HepG2 (cell line): Measurements from ENCODE around the gene EFCAB13. TPM values are rescaled to one million over a fixed set of nuclear protein-coding genes. Genes with fewer than 3 reads are reported as not detected.

Source experiments
- ATAC-seq: fragments of 200-7000 bp; cut with Tn5 transposase; 3 replicates; pipeline ENCODE4 v1.9.1; 2020; ENCODE audit warnings: mild to moderate bottlenecking, moderate library complexity
- Bru-seq: library from RNA; stranded (reverse); fragments of 400-500 nt; gene quantifications from one replicate; lab custom pipeline; 2021; lab: Mats Ljungman, UMichigan
- BruChase-seq, 2 experiments: library from RNA; stranded (reverse); fragments of 400-500 nt; gene quantifications; one replicate each; lab custom pipeline; 2021; lab: Mats Ljungman, UMichigan
- BruUV-seq: library from RNA; stranded (reverse); fragments of 400-500 nt; replicated peaks from 2 replicates; lab custom pipeline; 2021; lab: Mats Ljungman, UMichigan
- CTCF ChIA-PET: fragments of 300-600 bp; formaldehyde crosslinking; extraction: SDS; loops from one replicate; lab custom pipeline; 2021; ENCODE audit warnings: low total read pairs, inconsistent platforms, low intra/inter-chr PET ratio; lab: Yijun Ruan, JAX
- POLR2A ChIA-PET: fragments of 350-600 bp; sonication (Branson Sonifier 250); formaldehyde crosslinking; loops from one replicate; lab custom pipeline; 2020; ENCODE audit warnings: antibody characterized with exemption, inconsistent platforms; lab: Yijun Ruan, JAX
- DNase-seq: peaks from one replicate; pipeline ENCODE4 v3.0.0-alpha.2; 2015; ENCODE audit warnings: low spot score
- FAIRE-seq: peaks from 3 replicates; lab custom pipeline; 2011; peaks lifted over from hg19 to GRCh38; lab: Jason Lieb, UNC
- H2AFZ ChIP-seq: one replicate; pipeline ENCODE4 v1.6.1; 2011; ENCODE audit warnings: low read length, inconsistent platforms
- H3K27ac ChIP-seq: fragments of 300-600 bp; 3 replicates; pipeline ENCODE4 v1.8.0; 2011; ENCODE audit warnings: mixed run types, mild to moderate bottlenecking, mixed read lengths, low read length, inconsistent platforms; ENCODE audit not compliant: insufficient read depth; ENCODE audit errors: extremely low read length
- H3K27me3 ChIP-seq, 2 experiments: fragments of 200-600 bp in 1 of 2; 2 replicates in 1 of 2; 3 replicates in 1 of 2; pipeline versions ENCODE4 v1.6.0 to v1.8.0; 2011; ENCODE audit warnings: low read length in 2 of 2, mild to moderate bottlenecking in 2 of 2, moderate library complexity in 2 of 2, inconsistent platforms in 1 of 2; ENCODE audit not compliant: insufficient read depth in 2 of 2, control insufficient read depth in 1 of 2
- H3K36me3 ChIP-seq, 2 experiments: fragments of 200-600 bp in 1 of 2; replicated peaks in 1 of 2; 2 replicates in 1 of 2; 3 replicates in 1 of 2; pipeline versions ENCODE4 v1.5.1 to v1.8.0; 2011; ENCODE audit warnings: low read length in 2 of 2, inconsistent platforms in 1 of 2; ENCODE audit not compliant: insufficient read depth in 2 of 2, control insufficient read depth in 1 of 2
- H3K4me1 ChIP-seq: 2 replicates; pipeline ENCODE4 v1.5.1; 2012; ENCODE audit warnings: low read length, inconsistent platforms; ENCODE audit not compliant: insufficient read depth
- H3K4me2 ChIP-seq: 2 replicates; pipeline ENCODE4 v1.6.0; 2011; ENCODE audit warnings: low read depth, low read length, inconsistent platforms
- H3K4me3 ChIP-seq, 3 experiments: fragments of 200-600 bp in 1 of 3; sonication (generic), shearing (Covaris generic) in 1 of 3; replicated peaks in 1 of 3; 2 replicates each; pipeline ENCODE4 v1.5.1; 2011 to 2016; ENCODE audit warnings: low read length in 3 of 3, inconsistent platforms in 2 of 3, low read depth in 2 of 3, mild to moderate bottlenecking in 2 of 3, control low read depth in 1 of 3, mixed read lengths in 1 of 3; ENCODE audit not compliant: insufficient read depth in 1 of 3
- H3K79me2 ChIP-seq: one replicate; pipeline ENCODE4 v1.6.1; 2011; ENCODE audit warnings: low read length, inconsistent platforms; ENCODE audit not compliant: insufficient read depth
- H3K9ac ChIP-seq: 2 replicates; pipeline ENCODE4 v1.6.0; 2011; ENCODE audit warnings: mild to moderate bottlenecking, low read depth, low read length, inconsistent platforms; ENCODE audit not compliant: insufficient read depth
- H3K9me3 ChIP-seq: 2 replicates; pipeline ENCODE4 v1.5.1; 2012; ENCODE audit warnings: mild to moderate bottlenecking, low read length
- H4K20me1 ChIP-seq: 2 replicates; pipeline ENCODE4 v1.6.0; 2011; ENCODE audit warnings: inconsistent platforms, mild to moderate bottlenecking, low read length, moderate library complexity; ENCODE audit not compliant: insufficient read depth
- ATM ChIP-seq: fragments of 450-650 bp; IDR thresholded peaks from 2 replicates; pipeline ENCODE4 v1.7.1; 2017; ENCODE audit warnings: mild to moderate bottlenecking, borderline replicate concordance
- ELF4 ChIP-seq: sonication (generic); formaldehyde crosslinking; IDR thresholded peaks from 2 replicates; pipeline ENCODE4 v1.5.0; 2020; ENCODE audit warnings: missing genetic modification reagents, mild to moderate bottlenecking, moderate library complexity, borderline replicate concordance
- GABPA ChIP-seq, 2 experiments: IDR thresholded peaks; 2 replicates each; pipeline ENCODE4 v1.6.1; 2011 to 2016; ENCODE audit warnings: low read depth in 2 of 2, low read length in 1 of 2, missing biosample characterization in 1 of 2, missing genetic modification characterization in 1 of 2
- GMEB2 ChIP-seq: IDR thresholded peaks from 2 replicates; pipeline ENCODE4 v1.6.1; 2016; ENCODE audit warnings: missing biosample characterization, missing genetic modification reagents, low read depth
- KAT8 ChIP-seq: IDR thresholded peaks from 2 replicates; pipeline ENCODE4 v1.6.1; 2016; ENCODE audit warnings: missing genetic modification reagents, missing compliant biosample characterization
- PCBP1 ChIP-seq: fragments of 200-400 bp; formaldehyde crosslinking; IDR thresholded peaks from 2 replicates; pipeline ENCODE4 v1.6.1; 2017; ENCODE audit warnings: mild to moderate bottlenecking, low read depth, low read length, borderline replicate concordance
- SP4 ChIP-seq: sonication (generic); formaldehyde crosslinking; IDR thresholded peaks from 2 replicates; pipeline ENCODE4 v1.8.1; 2023; ENCODE audit warnings: mild to moderate bottlenecking, missing genetic modification reagents
- ZFP1 ChIP-seq: IDR thresholded peaks from 2 replicates; pipeline ENCODE4 v1.6.1; 2016
- ZNF343 ChIP-seq: sonication (generic); formaldehyde crosslinking; IDR thresholded peaks from 2 replicates; pipeline ENCODE4 v1.4.0; 2020; ENCODE audit warnings: mild to moderate bottlenecking, missing genetic modification reagents
- ZNF468 ChIP-seq: sonication (generic); formaldehyde crosslinking; IDR thresholded peaks from 2 replicates; pipeline ENCODE4 v1.8.0; 2022; ENCODE audit warnings: mild to moderate bottlenecking, moderate library complexity, missing genetic modification reagents
- ZNF570 ChIP-seq: sonication (generic); formaldehyde crosslinking; IDR thresholded peaks from 2 replicates; pipeline ENCODE4 v1.4.0; 2020; ENCODE audit warnings: mild to moderate bottlenecking, missing genetic modification reagents, borderline replicate concordance
- ZNF589 ChIP-seq: sonication (generic); formaldehyde crosslinking; conservative IDR thresholded peaks from 2 replicates; pipeline ENCODE4 v1.8.0; 2022; ENCODE audit warnings: mild to moderate bottlenecking, moderate library complexity, missing genetic modification reagents
- ZNF709 ChIP-seq: sonication (generic); formaldehyde crosslinking; IDR thresholded peaks from 2 replicates; pipeline ENCODE4 v1.5.0; 2020; ENCODE audit warnings: mild to moderate bottlenecking, missing genetic modification reagents
- whole genome bisulfite sequencing: methylation state at CpG from one replicate; pipeline ENCODE4 v1.1.6; 2017; ENCODE audit warnings: low lambda C conversion rate; 5-methylcytosine and 5-hydroxymethylcytosine counted together
- in situ Hi-C: cut with HindIII; loops from 2 replicates; pipeline ENCODE4 v1.10.0; 2017; ENCODE audit warnings: low pct_unique_long_range_greater_than_20kb; ENCODE audit not compliant: extremely low pct_ligation_motif_present
- intact Hi-C: fragments of 100-400 bp; cut with micrococcal nuclease; formaldehyde crosslinking; loops from one replicate; pipeline ENCODE4 v1.10.0; 2022; ENCODE audit not compliant: unreplicated experiment
- long read RNA-seq, 2 experiments: library from RNA in 1 of 2; library from polyadenylated mRNA in 1 of 2; stranded (forward) in 1 of 2; unstranded in 1 of 2; transcript quantifications; one replicate each; pipeline ENCODE4 v2.0.0, GENCODE V29; 2019 to 2022
- polyA minus RNA-seq, 3 experiments: library from RNA; depleted of rRNA, polyadenylated mRNA; stranded (reverse); fragments of >200 nt; gene quantifications; 2 replicates each; pipeline ENCODE4 v1.2.3, GENCODE V29; 2011; ENCODE audit warnings: low replicate concordance in 1 of 3
- polyA plus RNA-seq, 8 experiments: library from polyadenylated mRNA; depleted of rRNA in 3 of 8; stranded (reverse) in 7 of 8; unstranded in 1 of 8; fragments of >200 nt; fragmentation: Illumina TruSeq in 4 of 8; extraction: Trizol in 4 of 8; gene quantifications; 2 replicates each; pipeline versions ENCODE4 v1.2.1 to v1.2.3, GENCODE V29; 2011 to 2016; ENCODE audit warnings: low read depth in 4 of 8, missing spikeins in 1 of 8, mixed read lengths in 1 of 8; ENCODE audit not compliant: insufficient read depth in 1 of 8
- total RNA-seq, 5 experiments: library from RNA; depleted of rRNA; stranded (reverse); fragments of >200 nt; fragmentation: Illumina TruSeq; extraction: Trizol; gene quantifications; 2 replicates each; pipeline ENCODE4 v1.2.3, GENCODE V29; 2016; ENCODE audit warnings: low read depth in 1 of 5

Gene EFCAB13
- 0.71 and 0.73 TPM in 2 replicates for total RNA-seq (2016; rRNA removed; fragmentation: Illumina TruSeq; extraction: Trizol)
- total RNA-seq (2016; cell fraction: cytosol; rRNA removed; fragmentation: Illumina TruSeq; extraction: Trizol; ENCODE audit: low read depth), result 0.81 and 1.1 TPM in 2 replicates
- 0.26 and 0.59 TPM in 2 replicates for total RNA-seq (2016; cell fraction: insoluble cytoplasmic fraction; rRNA removed; fragmentation: Illumina TruSeq; extraction: Trizol)
- total RNA-seq (2016; cell fraction: membrane; rRNA removed; fragmentation: Illumina TruSeq; extraction: Trizol), result 0.49 and 0.79 TPM in 2 replicates
- 1.0 and 1.7 TPM in 2 replicates for total RNA-seq (2016; cell fraction: nucleus; rRNA removed; fragmentation: Illumina TruSeq; extraction: Trizol)
- 0.22 and 0.57 TPM in 2 replicates for polyA plus RNA-seq (2011; rRNA removed)
- polyA plus RNA-seq (2011; cell fraction: cytosol; rRNA removed), result 0.07 and 0.18 TPM in 2 replicates
- 0.11 and 0.40 TPM in 2 replicates for polyA plus RNA-seq (2011; cell fraction: nucleus; rRNA removed)
- 1.5 and 2.1 TPM in 2 replicates for polyA plus RNA-seq (2012)
- 0.23 TPM in 2 replicates for polyA plus RNA-seq (2016; cell fraction: cytosol; fragmentation: Illumina TruSeq; extraction: Trizol; ENCODE audit: low read depth)
- polyA plus RNA-seq (2016; cell fraction: insoluble cytoplasmic fraction; fragmentation: Illumina TruSeq; extraction: Trizol; ENCODE audit: low read depth), result 0.35 and 1.1 TPM in 2 replicates
- 0.29 and 0.30 TPM in 2 replicates for polyA plus RNA-seq (2016; cell fraction: membrane; fragmentation: Illumina TruSeq; extraction: Trizol; ENCODE audit: low read depth)
- 1.1 and 1.9 TPM in 2 replicates for polyA plus RNA-seq (2016; cell fraction: nucleus; fragmentation: Illumina TruSeq; extraction: Trizol; ENCODE audit: insufficient read depth, low read depth)
- polyA minus RNA-seq (2011; rRNA and poly(A)+ RNA removed; ENCODE audit: low replicate concordance), result 0.75 TPM in 1 of 2 replicates, not detected in the other
- polyA minus RNA-seq (2011; cell fraction: cytosol; rRNA and poly(A)+ RNA removed), result not detected in 2 replicates
- 1.8 and 2.4 TPM in 2 replicates for polyA minus RNA-seq (2011; cell fraction: nucleus; rRNA and poly(A)+ RNA removed)
- percentile 21 among the genes with signal in this experiment for Bru-seq, nascent RNA
- percentile 20 among the genes with signal in this experiment for BruChase-seq, experiment 1, labeled RNA remaining after a 6-hour chase
- BruChase-seq, experiment 2, labeled RNA remaining after a 2-hour chase, result percentile 26 among the genes with signal in this experiment
- long read RNA-seq, experiment 1, result 0 reads
- long read RNA-seq, experiment 2, partial matches to known transcripts, result 0 of 1 reads
- long read RNA-seq, experiment 2, other reads (novel, unspliced or antisense), result 1 of 1 reads

- Histone ChIP-seq H2AFZ (peak within 1 kb of the TSS; percentile 93), H3K9me3 (peaks cover 6% of the 10 kb centered on the region; the same call in 1 of the 2 replicates), H3K27me3 (no peaks in the 10 kb centered on the region), H3K4me2 (peak within 1 kb of the TSS; percentile 97), H3K9ac (peak within 1 kb of the TSS; percentile 60), H3K36me3 (no peaks in the 10 kb centered on the region), H3K4me1 (peaks cover 30% of the 10 kb centered on the region), H3K27ac (peak within 1 kb of the TSS; percentile 5), H3K4me3 (peak within 1 kb of the TSS; percentile 55 to 74 (median 64)), H3K79me2 (no peaks in the 10 kb centered on the region), H4K20me1 (no peaks in the 10 kb centered on the region)
- in situ Hi-C loops, result no loop called here
- DNase-seq (peak; percentile 84), FAIRE-seq (no peak), ATAC-seq (peak; percentile 99)
- ChIA-PET CTCF (interaction anchor here (1.3 kb wide), 1 partner anchor 94 kb away, joined by 3 read pairs; no protein-coding TSS in a partner anchor), POLR2A (interaction anchor here (0.5 to 2.5 kb wide), 10 partner anchors 13 to 424 kb away, joined by 3 to 8 read pairs (median 3); partner anchors contain the start of genes CDC27 and KPNB1)
- WGBS, result 5% methylated on average over 48 of the region's 72 CpGs
- intact Hi-C loops, result no loop called here
- BruUV-seq, result no TSS peak
- TF ChIP-seq ZNF570 (CRISPR knock-in tag), result peak; percentile 15; the same call in 1 of the 2 replicates
- TF ChIP-seq SP4, result peak; percentile 96
- peak; percentile 98 for TF ChIP-seq ZNF589
- peak; percentile 77 for TF ChIP-seq ELF4
- TF ChIP-seq GABPA (IDR thresholded peaks at IDR 0.05; ENCODE audit: low read depth, low read length), result 0 out of 2 replicates have a peak, but pooled peaks have one; percentile 5
- 0 out of 2 replicates have a peak, but pooled peaks have one; percentile 13 for TF ChIP-seq GABPA (CRISPR knock-in tag; IDR thresholded peaks at IDR 0.05; ENCODE audit: low read depth)
- no peak for TF ChIP-seq PCBP1
- TF ChIP-seq ZNF709 (CRISPR knock-in tag), result peak; percentile 99
- 0 out of 2 replicates have a peak, but pooled peaks have one; percentile 91 for TF ChIP-seq ZNF468 (CRISPR knock-in tag)
- TF ChIP-seq ZFP1 (CRISPR knock-in tag), result peak; percentile 56; the same call in 1 of the 2 replicates
- peak; percentile 91 for TF ChIP-seq KAT8 (CRISPR knock-in tag)
- TF ChIP-seq ATM, result no peak
- peak; percentile 98 for TF ChIP-seq ZNF343 (CRISPR knock-in tag)
- no peak; the same call in 1 of the 2 replicates for TF ChIP-seq GMEB2 (CRISPR knock-in tag)
These were observed at the start of gene EFCAB13 for GRCh38 chr17:47323382-47324223. EFCAB13 (plus strand) TSS chr17:47323955; CDS start chr17:47328354, 4,399 bp downstream.
